GM18517 (cell line): ENCODE results near the gene PHF2.

ENCODE experiments used
- ATAC-seq: cut with Tn5 transposase; IDR thresholded peaks from one replicate; pipeline ENCODE4 v1.9.1; 2021; ENCODE audit warnings: mild to moderate bottlenecking, moderate library complexity; ENCODE audit not compliant: unreplicated experiment

PHF2 gene

GRCh38 chr9:93648181-93648580, 71.8 kb downstream of the PHF2 start:
- ATAC-seq = no peak

DNA sequence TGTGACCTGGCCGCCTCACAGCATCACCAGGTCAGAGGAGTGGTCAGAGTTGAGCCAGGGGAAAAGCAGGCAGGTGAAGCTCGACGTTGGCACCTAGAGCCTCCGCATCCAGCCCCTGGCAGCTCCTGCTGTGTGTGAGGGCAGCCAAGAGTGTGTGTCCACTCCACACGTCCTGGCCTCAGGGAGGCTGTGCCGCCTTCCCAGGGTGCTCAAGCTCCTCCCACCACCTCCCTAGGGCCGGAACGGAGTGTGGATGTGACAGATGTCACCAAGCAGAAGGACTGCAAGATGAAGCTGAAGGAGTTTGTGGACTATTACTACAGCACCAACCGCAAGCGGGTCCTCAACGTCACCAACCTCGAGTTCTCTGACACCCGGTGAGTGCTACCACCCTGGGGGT, 72.5 kb downstream of the PHF2 start:
- ATAC-seq = no peak

- ATAC-seq = no peak
Measured at GRCh38 chr9:93649610-93650261, 73.4 kb downstream of the PHF2 start.

DNA sequence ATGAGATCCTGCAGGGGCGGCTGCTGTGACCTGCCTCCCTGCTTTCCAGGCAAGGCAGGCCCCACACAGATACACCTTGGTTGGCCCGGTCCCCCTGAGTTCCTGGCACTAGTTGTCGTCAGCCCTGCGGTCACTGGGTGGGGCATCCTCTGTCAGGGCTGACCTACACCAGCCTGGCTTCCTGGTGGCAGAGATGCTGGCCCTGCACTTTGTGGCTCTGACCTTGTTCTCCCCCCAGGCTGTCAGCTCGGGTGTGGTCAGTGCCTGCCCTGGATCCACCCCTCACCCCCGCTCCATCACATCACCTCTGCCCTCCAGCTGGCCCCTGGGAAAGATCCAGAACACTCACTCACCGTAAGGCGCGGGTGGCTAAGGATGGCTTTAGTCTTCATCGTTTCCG, 74.1 kb downstream of the PHF2 start:
- ATAC-seq = no peak

DNA sequence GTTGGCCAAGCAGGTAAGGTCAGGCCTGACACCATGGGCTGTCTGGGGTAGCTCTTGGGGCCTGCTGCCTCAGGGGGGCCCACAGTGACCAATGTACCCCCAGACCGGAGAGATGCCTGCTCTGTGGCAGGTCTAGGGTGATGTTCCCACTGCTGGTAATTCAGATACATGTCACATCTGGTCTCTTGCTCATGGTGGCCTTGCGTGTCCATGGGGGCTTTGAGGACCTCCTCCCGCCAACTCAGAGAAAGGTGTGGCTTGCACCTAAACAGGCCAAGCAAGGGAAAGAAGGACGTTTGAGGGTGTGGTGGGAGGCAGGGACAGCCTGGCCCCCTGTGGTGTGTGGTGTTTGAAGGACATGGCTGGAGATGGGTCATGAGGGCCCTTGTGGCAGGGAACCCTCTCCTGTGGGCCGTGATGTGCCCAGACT, 75.2 kb downstream of the PHF2 start:
- ATAC-seq = no peak

- ATAC-seq = no peak
Measured at GRCh38 chr9:93652604-93653592, 76.5 kb downstream of the PHF2 start.

DNA sequence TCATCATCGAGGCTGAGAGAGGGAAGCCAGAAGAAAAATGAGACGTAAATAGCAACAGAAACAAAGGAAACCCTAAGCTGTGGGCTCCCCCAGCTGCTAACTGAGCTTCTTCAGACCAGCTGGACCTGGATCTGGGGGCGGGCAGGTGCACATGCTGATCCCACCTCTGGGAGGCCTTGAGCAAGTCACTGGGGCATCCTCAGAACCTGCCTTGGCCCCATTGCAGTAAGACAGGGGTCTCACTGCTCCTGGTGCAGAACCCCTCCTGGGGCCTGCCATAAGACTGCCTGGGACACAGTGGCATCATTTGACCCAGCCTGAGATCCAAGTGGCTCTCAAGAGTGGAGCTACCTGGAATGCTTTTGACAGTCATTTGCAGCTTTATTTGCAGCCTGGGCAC, 77.4 kb downstream of the PHF2 start:
- no peak for ATAC-seq

GRCh38 chr9:93654351-93654961, 78.1 kb downstream of the PHF2 start:
- ATAC-seq = no peak

- ATAC-seq = no peak
Measured at GRCh38 chr9:93655621-93656425, 79.4 kb downstream of the PHF2 start.

- no peak for ATAC-seq
Measured at GRCh38 chr9:93656426-93657239, 80.2 kb downstream of the PHF2 start.

- no peak for ATAC-seq
Measured at GRCh38 chr9:93657331-93658111, 81.1 kb downstream of the PHF2 start.

- ATAC-seq = no peak
Measured at GRCh38 chr9:93658184-93658925, 82.0 kb downstream of the PHF2 start.

DNA sequence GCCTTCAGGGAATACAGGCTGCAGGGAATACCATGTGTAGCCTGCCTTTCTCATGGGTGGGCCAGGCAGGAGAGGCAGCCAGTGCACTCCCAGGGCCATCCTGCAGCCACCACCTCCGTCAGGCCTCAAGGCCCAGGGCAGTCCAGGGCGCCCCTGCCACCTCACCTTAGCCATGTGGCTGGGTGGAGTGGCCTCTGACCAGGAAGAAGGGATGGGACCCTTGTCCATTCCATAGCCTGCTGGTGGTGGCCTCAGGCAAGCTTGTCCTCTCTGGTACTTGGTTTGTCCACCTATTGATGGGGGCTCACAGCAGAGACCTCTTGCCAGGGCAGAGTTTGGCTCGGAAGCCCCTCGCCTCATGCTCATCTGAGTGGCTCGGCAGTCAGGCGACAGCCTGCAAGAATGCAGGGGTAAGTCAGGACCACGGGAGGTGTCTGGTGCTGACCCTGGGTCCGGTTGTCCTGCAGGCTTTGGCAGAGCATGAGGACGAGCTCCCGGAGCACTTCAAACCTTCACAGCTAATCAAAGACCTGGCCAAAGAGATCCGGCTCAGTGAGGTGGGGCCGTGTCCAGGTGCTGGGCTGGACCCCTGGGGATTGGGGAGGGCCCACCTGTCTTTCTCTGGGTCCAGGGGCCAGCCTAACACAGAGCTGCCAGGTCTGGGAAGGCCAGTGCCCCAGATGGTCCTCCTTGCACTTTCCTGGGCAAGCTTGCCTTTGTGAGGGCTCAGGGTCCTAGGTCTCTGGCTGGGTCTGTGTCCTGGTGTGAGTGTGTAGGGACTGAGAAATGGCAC, 82.9 kb downstream of the PHF2 start:
- no peak for ATAC-seq

DNA sequence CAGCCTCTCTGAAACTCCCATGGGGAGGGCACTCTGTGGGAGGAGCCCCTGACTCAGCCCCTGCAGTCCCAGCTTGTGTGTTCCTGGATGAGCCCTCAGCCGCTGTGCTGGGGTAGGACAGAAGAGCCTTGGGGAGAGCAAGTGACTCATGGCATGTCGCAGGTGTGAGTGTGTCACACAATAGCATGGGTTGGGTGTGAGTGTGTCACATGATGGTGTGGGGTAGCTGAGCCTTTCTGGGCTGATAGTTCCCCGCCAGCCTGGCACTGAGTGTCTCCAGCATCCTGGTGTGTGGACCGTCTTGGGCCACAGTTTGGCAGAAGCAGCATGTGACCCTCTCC, 83.4 kb downstream of the PHF2 start:
- no peak for ATAC-seq

- no peak for ATAC-seq
Measured at GRCh38 chr9:93660352-93661046, 84.1 kb downstream of the PHF2 start.

DNA sequence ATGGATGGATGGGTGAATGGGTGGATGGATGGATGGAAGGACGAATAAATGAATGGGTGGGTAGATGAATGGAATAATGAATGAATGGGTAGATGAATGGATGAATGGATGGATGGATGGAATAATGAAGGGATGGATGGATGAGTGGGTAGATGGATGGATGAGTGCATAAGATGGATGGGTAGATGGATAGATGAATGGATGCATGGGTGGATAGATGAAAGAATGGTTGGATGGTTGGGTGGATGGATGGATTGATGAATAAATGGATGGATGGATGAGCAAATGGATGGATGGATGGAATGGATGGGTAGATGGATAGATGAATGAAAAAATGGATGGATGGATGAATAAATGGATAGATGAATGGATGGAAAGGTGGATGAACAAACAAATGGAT, 85.2 kb downstream of the PHF2 start:
- no peak for ATAC-seq

- ATAC-seq = no peak
Measured at GRCh38 chr9:93662016-93662638, 85.7 kb downstream of the PHF2 start.
